ENCODE measurements around the gene RPL35.
A peak's percentile ranks its signal among the peaks of the same experiment; 100 is the strongest.
"Not testable (repeated sequence)": the region's sequence is repeated elsewhere in the genome, so short reads cannot be mapped to it uniquely, and the experiment has no call there.

The RPL35 gene

GRCh38 chr9:124849801-124850200 is 12.0 kb downstream of the RPL35 start:
- DNase-seq, result no peak

GRCh38 chr9:124846969-124847368 is 14.8 kb downstream of the RPL35 start:
- DNase-seq, result no peak

- not testable (repeated sequence) for DNase-seq
These were observed 15.3 kb downstream of the RPL35 start for GRCh38 chr9:124846467-124846866.

- no peak for DNase-seq
These were observed 17.5 kb downstream of the RPL35 start for GRCh38 chr9:124844291-124844690.

- no peak for DNase-seq
These were observed 18.2 kb downstream of the RPL35 start for GRCh38 chr9:124843456-124844034.

- DNase-seq, result no peak
These were observed 20.5 kb downstream of the RPL35 start for GRCh38 chr9:124841075-124841821.

DNA sequence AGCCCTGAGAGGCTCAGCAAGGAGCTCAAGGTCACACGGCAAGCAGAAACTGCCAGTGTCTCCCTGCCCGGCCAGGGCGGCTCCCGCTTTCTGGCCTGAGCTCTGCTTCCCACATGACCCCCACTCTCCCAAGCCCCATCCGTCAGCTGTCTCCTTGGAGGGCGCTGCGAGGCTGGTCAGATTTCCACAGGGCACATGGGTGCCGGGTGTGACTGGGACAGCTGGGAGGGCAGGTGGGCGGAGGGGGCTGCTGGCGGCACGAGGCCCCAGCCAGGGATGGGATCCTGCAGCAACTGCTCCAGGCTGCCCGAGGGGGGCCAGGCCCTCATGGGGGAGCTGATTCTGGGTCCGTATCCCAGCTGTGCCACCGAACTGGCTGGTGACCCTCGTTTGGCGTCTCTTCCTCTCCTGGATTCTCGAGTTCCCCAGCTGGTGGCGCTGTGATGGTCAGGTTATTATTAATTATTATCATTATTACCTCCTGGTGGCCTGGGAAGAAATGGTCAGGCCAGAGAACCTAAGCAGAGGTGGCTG is 21.4 kb downstream of the RPL35 start:
- DNase-seq, result no peak

GRCh38 chr9:124839612-124840299 is 22.0 kb downstream of the RPL35 start:
- no peak for DNase-seq

GRCh38 chr9:124838567-124839275 is 23.0 kb downstream of the RPL35 start:
- DNase-seq, result not testable (repeated sequence)

DNA sequence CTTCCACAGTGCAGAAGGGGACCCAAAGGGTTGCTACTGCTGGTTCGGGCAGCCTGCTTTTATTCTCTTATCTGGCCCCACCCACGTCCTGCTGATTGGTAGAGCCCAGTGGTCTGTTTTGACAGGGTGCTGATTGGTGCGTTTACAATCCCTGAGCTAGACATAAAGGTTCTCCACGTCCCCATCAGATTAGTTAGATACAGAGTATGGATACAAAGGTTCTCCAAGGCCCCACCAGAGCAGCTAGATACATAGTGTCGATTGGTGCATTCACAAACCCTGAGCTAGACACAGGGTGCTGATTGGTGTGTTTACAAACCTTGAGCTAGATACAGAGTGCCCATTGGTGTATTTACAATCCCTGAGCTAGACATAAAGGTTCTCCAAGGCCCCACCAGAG is 23.6 kb downstream of the RPL35 start:
- not testable (repeated sequence) for DNase-seq

DNA sequence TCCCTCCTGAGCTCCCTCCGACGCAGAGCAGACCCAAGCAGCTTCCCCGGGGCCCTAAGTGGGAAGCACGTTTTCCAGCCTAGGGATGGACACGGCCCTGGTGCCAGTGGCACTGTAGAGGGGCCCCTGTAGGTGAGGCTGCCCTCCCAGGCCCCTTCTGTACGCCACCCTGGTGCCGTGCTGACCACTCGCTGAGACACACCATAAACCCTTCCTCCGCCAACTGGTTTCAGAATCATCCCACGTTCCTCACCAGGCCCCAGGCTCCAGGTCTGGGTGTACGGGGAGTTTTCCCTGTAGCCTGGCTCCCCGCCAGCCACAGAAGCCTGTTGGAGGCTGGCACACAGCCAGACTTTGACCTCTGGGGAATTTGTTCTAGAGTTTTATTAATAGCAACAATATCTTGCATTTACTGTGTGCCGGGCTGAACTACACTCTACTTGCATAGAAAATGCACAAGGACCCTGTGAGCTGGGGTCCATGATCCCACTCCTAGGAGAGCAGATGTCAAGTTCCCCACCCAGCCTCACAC is 26.7 kb downstream of the RPL35 start:
- DNase-seq, result peak; percentile 76

GRCh38 chr9:124834591-124834990 is 27.2 kb downstream of the RPL35 start:
- no peak for DNase-seq

- no peak for DNase-seq
These were observed 30.0 kb downstream of the RPL35 start for GRCh38 chr9:124831642-124832364.

DNA sequence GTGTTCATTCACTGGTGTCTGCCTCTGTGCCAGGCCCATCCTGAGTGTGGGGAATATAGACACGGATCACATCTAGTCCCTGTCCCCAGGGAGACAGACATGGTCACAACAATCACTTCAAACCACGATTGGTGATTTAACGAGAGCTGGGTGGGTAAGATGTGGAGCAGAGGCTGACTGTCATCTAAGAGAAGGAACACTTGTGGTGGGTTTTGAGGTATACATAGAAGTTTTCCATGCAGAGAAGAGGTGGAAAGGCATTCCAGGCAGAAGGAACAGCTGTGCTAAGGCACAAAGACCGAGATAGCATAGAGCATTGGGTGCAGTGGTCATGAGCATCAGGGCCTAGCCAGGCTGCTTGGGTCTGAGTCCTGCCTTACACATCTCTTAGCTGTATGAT is 31.2 kb downstream of the RPL35 start:
- DNase-seq, result no peak

- no peak for DNase-seq
These were observed 32.5 kb downstream of the RPL35 start for GRCh38 chr9:124829334-124829669.

DNA sequence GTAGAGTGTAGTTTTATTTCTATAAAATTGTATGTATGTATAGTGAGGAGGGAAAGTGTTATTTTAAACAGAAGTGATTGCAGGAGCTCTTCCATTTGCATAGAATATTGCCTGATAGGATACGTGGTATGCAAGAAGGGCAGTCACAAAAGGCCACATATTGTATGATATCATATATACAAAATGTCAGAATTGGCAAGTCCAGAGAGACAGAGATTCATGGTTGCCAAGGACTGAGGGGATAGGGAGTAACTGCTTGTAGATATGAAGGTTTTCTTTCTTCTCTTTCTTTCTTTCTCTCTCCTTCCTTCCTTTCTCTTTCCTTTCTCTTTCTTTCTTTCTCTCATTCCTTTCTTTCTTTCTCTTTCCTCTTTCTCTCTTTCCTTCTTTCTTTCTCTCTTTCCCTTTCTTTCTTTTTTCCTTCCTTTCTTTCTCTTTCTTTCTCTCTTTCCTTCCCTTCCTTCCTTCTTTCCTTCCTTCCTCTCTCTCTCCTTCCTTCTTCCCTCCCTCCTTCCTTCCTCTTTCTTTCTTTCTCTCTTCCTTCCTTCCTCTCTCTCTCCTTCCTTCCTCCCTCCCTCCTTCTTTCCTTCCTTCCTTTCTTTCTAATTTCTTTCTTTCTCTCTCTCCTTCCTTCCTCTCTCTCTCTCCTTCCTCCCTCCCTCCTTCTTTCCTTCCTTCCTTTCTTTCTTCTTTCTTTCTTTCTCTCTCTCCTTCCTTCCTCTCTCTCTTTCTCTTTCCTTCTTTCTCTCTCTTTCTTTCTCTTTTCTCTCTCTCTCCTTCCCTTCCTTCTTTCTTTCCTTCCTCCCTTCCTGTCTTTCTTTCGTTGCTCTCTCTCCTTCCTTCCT is 33.0 kb downstream of the RPL35 start:
- no peak for DNase-seq

- DNase-seq, result no peak
These were observed 40.8 kb downstream of the RPL35 start for GRCh38 chr9:124820698-124821623.

- no peak for DNase-seq
These were observed 43.1 kb downstream of the RPL35 start for GRCh38 chr9:124818431-124819281.

- no peak for DNase-seq
These were observed 46.2 kb downstream of the RPL35 start for GRCh38 chr9:124815601-124816000.

Measured in NCI-H1694 treated with DMSO at 0.1 percent for 48 hours (cell line).